Loucy (cell line): ENCODE measurements around the gene STX7.

Source experiments
- EZH2phosphoT487 ChIP-seq: fragments of 200-600 bp; IDR thresholded peaks from 2 replicates; pipeline ENCODE4 v1.6.1; 2018; ENCODE audit warnings: antibody characterized with exemption, mild to moderate bottlenecking, moderate library complexity, borderline replicate concordance
- TF ChIP-seq, protein P1 (sequence below): fragments of 200-600 bp; sonication (generic); conservative IDR thresholded peaks from 2 replicates; pipeline ENCODE4 v1.5.1; 2014; ENCODE audit warnings: mild to moderate bottlenecking, antibody characterized with exemption, low read length

DNA sequence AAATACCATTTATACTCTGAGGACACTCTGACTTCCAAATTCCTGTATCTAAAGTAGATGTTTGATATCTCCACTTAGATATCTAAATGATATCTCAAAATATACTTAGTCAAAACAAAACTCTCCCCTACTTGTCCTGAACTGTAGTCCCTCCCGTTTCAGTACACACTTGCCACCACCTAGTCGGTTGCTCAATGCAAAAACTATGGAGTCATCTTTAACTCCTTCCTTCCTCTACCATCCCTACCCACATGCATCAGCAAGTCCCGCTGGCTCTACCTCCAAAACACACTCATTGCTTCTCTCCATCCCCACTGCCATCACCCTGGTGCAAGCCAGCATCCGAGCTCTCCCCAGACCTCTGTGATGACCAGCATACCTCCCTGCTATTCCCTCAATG is 13.2 kb downstream of the STX7 start:
- TF ChIP-seq, protein P1, sequence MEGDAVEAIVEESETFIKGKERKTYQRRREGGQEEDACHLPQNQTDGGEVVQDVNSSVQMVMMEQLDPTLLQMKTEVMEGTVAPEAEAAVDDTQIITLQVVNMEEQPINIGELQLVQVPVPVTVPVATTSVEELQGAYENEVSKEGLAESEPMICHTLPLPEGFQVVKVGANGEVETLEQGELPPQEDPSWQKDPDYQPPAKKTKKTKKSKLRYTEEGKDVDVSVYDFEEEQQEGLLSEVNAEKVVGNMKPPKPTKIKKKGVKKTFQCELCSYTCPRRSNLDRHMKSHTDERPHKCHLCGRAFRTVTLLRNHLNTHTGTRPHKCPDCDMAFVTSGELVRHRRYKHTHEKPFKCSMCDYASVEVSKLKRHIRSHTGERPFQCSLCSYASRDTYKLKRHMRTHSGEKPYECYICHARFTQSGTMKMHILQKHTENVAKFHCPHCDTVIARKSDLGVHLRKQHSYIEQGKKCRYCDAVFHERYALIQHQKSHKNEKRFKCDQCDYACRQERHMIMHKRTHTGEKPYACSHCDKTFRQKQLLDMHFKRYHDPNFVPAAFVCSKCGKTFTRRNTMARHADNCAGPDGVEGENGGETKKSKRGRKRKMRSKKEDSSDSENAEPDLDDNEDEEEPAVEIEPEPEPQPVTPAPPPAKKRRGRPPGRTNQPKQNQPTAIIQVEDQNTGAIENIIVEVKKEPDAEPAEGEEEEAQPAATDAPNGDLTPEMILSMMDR: no peak
- no peak for TF ChIP-seq EZH2phosphoT487
